K562 (cell line): ENCODE measurements around the gene ATP12A. TPM values are rescaled to one million over a fixed set of nuclear protein-coding genes. Genes with fewer than 3 reads are reported as not detected.

Source experiments
- ATAC-seq: fragments of 200-7000 bp; cut with Tn5 transposase; 3 replicates; pipeline ENCODE4 v1.9.1; 2020; ENCODE audit warnings: moderate library complexity
- BruUV-seq: library from RNA; stranded (reverse); fragments of 400-500 nt; replicated peaks from 2 replicates; lab custom pipeline; 2021; lab: Mats Ljungman, UMichigan
- CTCF ChIA-PET: fragments of 300-600 bp; formaldehyde crosslinking; extraction: SDS; loops from one replicate; lab custom pipeline; 2021; ENCODE audit warnings: low intra/inter-chr PET ratio; lab: Yijun Ruan, JAX
- POLR2A ChIA-PET: fragments of 300-600, 350-650 bp; sonication (Branson Sonifier 250); formaldehyde crosslinking; extraction: SDS; loops from one replicate; lab custom pipeline; 2021; ENCODE audit warnings: antibody characterized with exemption, inconsistent platforms; lab: Yijun Ruan, JAX
- DNase-seq, 4 experiments: peaks; one replicate each; pipeline versions ENCODE4 v3.0.0 to v3.0.0-alpha.2; 2011 to 2018; ENCODE audit warnings: low spot score in 3 of 4, mixed read lengths in 3 of 4; ENCODE audit errors: extremely low read depth in 1 of 4
- FAIRE-seq: peaks from 2 replicates; lab custom pipeline; 2011; peaks lifted over from hg19 to GRCh38; lab: Jason Lieb, UNC
- H2AFZ ChIP-seq: 2 replicates; pipeline ENCODE4 v1.6.0; 2011; ENCODE audit warnings: low read depth, low read length, control low read depth, inconsistent platforms
- H3K27ac ChIP-seq: fragments of 200-600 bp; 3 replicates; pipeline ENCODE4 v1.8.0; 2011; ENCODE audit warnings: low read depth, mild to moderate bottlenecking, control low read depth, inconsistent platforms, low read length, moderate library complexity, mixed read lengths; ENCODE audit errors: extremely low read depth
- H3K27me3 ChIP-seq, 2 experiments: fragments of 300-600 bp in 1 of 2; 2 replicates in 1 of 2; 3 replicates in 1 of 2; pipeline versions ENCODE4 v1.6.0 to v1.8.0; 2011; ENCODE audit warnings: inconsistent platforms in 2 of 2, low read length in 2 of 2, mild to moderate bottlenecking in 1 of 2, mixed read lengths in 1 of 2, moderate library complexity in 1 of 2; ENCODE audit not compliant: control insufficient read depth in 2 of 2, insufficient read depth in 2 of 2
- H3K36me3 ChIP-seq: fragments of 300-600 bp; 3 replicates; pipeline ENCODE4 v1.8.0; 2011; ENCODE audit warnings: mild to moderate bottlenecking, low read length, inconsistent platforms; ENCODE audit not compliant: control insufficient read depth, insufficient read depth
- H3K4me1 ChIP-seq, 2 experiments: fragments of 200-600 bp in 1 of 2; replicated peaks in 1 of 2; 2 replicates in 1 of 2; 3 replicates in 1 of 2; pipeline versions ENCODE4 v1.5.1 to v1.8.0; 2011; ENCODE audit warnings: inconsistent platforms in 2 of 2, low read length in 2 of 2, mild to moderate bottlenecking in 1 of 2, mixed read lengths in 1 of 2, moderate library complexity in 1 of 2; ENCODE audit not compliant: control insufficient read depth in 2 of 2, insufficient read depth in 2 of 2
- H3K4me2 ChIP-seq: 2 replicates; pipeline ENCODE4 v1.6.1; 2011; ENCODE audit warnings: low read length, control low read depth, inconsistent platforms, mixed read lengths; ENCODE audit not compliant: insufficient read depth
- H3K4me3 ChIP-seq: fragments of 200-600 bp; sonication (generic), shearing (Covaris generic); 2 replicates; pipeline ENCODE4 v1.5.1; 2016; ENCODE audit warnings: control low read depth, inconsistent platforms
- H3K79me2 ChIP-seq: fragments of 200-600 bp; 3 replicates; pipeline ENCODE4 v1.8.0; 2011; ENCODE audit warnings: low read length, inconsistent platforms; ENCODE audit not compliant: control insufficient read depth, insufficient read depth
- H3K9ac ChIP-seq, 2 experiments: 2 replicates each; pipeline versions ENCODE4 v1.6.0 to v1.6.1; 2011; ENCODE audit warnings: low read depth in 2 of 2, low read length in 2 of 2, control low read depth in 1 of 2, inconsistent platforms in 1 of 2, mild to moderate bottlenecking in 1 of 2, mixed read lengths in 1 of 2; ENCODE audit not compliant: insufficient read depth in 1 of 2
- H3K9me1 ChIP-seq: one replicate; pipeline ENCODE4 v1.6.0; 2011; ENCODE audit warnings: inconsistent platforms, mild to moderate bottlenecking, low read length, moderate library complexity; ENCODE audit not compliant: control insufficient read depth, insufficient read depth
- H3K9me3 ChIP-seq: replicated peaks from 2 replicates; pipeline ENCODE4 v1.5.1; 2011; ENCODE audit warnings: low read depth, low read length, inconsistent platforms; ENCODE audit not compliant: control insufficient read depth, insufficient read depth
- H4K20me1 ChIP-seq: replicated peaks from 2 replicates; pipeline ENCODE4 v1.6.1; 2011; ENCODE audit warnings: low read length, inconsistent platforms, mixed read lengths; ENCODE audit not compliant: control insufficient read depth, insufficient read depth
- BRD4 ChIP-seq: fragments of 200-600 bp; sonication (generic); IDR thresholded peaks from 2 replicates; pipeline ENCODE4 v1.6.1; 2017; ENCODE audit warnings: inconsistent platforms
- CTCFL ChIP-seq: IDR thresholded peaks from 2 replicates; pipeline ENCODE4 v1.6.1; 2011; ENCODE audit warnings: borderline replicate concordance, low read depth, mild to moderate bottlenecking, moderate library complexity, low read length; ENCODE audit not compliant: insufficient read depth, poor library complexity, severe bottlenecking
- ELK1 ChIP-seq: sonication (generic); formaldehyde crosslinking; IDR thresholded peaks from 2 replicates; pipeline ENCODE4 v1.8.1; 2022; ENCODE audit warnings: missing genetic modification reagents
- FOXA1 ChIP-seq: fragments of 450-650 bp; IDR thresholded peaks from 2 replicates; pipeline ENCODE4 v1.6.1; 2016; ENCODE audit warnings: mild to moderate bottlenecking, borderline replicate concordance
- PCBP2 ChIP-seq: fragments of 200-400 bp; formaldehyde crosslinking; IDR thresholded peaks from 2 replicates; pipeline ENCODE4 v1.6.1; 2018; ENCODE audit warnings: low read length, low read depth, mild to moderate bottlenecking, moderate library complexity; ENCODE audit not compliant: poor library complexity, severe bottlenecking
- POLR3G ChIP-seq: IDR thresholded peaks from 2 replicates; pipeline ENCODE4 v1.6.1; 2011; ENCODE audit not compliant: insufficient read length, insufficient replicate concordance; ENCODE audit errors: extremely low read depth
- SUPT5H ChIP-seq: fragments of 450-650 bp; IDR thresholded peaks from 2 replicates; pipeline ENCODE4 v1.6.1; 2016
- ZBTB1 ChIP-seq: sonication (generic); formaldehyde crosslinking; IDR thresholded peaks from 2 replicates; pipeline ENCODE4 v1.8.1; 2023; ENCODE audit warnings: missing genetic modification reagents, low read depth, mild to moderate bottlenecking, borderline replicate concordance
- ZNF77 ChIP-seq: fragments of 250-450 bp; sonication (Bioruptor Pico); IDR thresholded peaks from 2 replicates; pipeline ENCODE4 v1.5.0; 2020
- WGBS: fragments of 100-300 bp; shearing (Covaris generic); methylation state at CpG from one replicate; pipeline ENCODE4 v1.1.6; 2016; ENCODE audit warnings: low coverage, mixed read lengths; ENCODE audit not compliant: insufficient coverage; ENCODE audit errors: missing lambda C conversion rate; 5-methylcytosine and 5-hydroxymethylcytosine counted together
- in situ Hi-C: fragments of 300-500 bp; cut with MboI; formaldehyde crosslinking; loops from 4 replicates; pipeline ENCODE4 v1.15.0; 2018; ENCODE audit warnings: inconsistent platforms, mixed read lengths
- intact Hi-C: fragments of 100-400 bp; cut with micrococcal nuclease; formaldehyde crosslinking; loops from 2 replicates; pipeline ENCODE4 v1.14.2; 2022
- polyA plus RNA-seq, 8 experiments: library from polyadenylated mRNA; depleted of rRNA in 4 of 8; stranded (reverse) in 5 of 8; unstranded in 3 of 8; fragments of >200 nt; fragmentation: Nextera tagmentation in 2 of 8; fragmentation: Illumina TruSeq in 1 of 8; extraction: Ambion mirVana in 2 of 8; extraction: Trizol in 1 of 8; gene quantifications; 2 replicates each; pipeline versions ENCODE4 v1.2.1 to v1.2.3, GENCODE V29; 2011 to 2014; ENCODE audit warnings: inconsistent platforms in 1 of 8, missing spikeins in 1 of 8
- total RNA-seq, 7 experiments: library from RNA; depleted of rRNA in 6 of 7; stranded (reverse); fragments of >200 nt in 6 of 7; fragmentation: Illumina TruSeq in 2 of 7; extraction: Trizol in 2 of 7; gene quantifications; 2 replicates each; pipeline versions ENCODE4 v1.2.1 to v1.2.3, GENCODE V29; 2011 to 2021; ENCODE audit warnings: low replicate concordance in 1 of 7
- TF ChIP-seq, protein P1 (sequence below): fragments of 450-650 bp; formaldehyde crosslinking; IDR thresholded peaks from 2 replicates; pipeline ENCODE4 v1.4.0; 2020; ENCODE audit warnings: mild to moderate bottlenecking, mixed read lengths

Gene ATP12A
- total and polyA plus RNA-seq, 9 of the 15 experiments (the other 6 are each of a cell fraction or from before 2014, with no cell fraction given): not detected

DNA sequence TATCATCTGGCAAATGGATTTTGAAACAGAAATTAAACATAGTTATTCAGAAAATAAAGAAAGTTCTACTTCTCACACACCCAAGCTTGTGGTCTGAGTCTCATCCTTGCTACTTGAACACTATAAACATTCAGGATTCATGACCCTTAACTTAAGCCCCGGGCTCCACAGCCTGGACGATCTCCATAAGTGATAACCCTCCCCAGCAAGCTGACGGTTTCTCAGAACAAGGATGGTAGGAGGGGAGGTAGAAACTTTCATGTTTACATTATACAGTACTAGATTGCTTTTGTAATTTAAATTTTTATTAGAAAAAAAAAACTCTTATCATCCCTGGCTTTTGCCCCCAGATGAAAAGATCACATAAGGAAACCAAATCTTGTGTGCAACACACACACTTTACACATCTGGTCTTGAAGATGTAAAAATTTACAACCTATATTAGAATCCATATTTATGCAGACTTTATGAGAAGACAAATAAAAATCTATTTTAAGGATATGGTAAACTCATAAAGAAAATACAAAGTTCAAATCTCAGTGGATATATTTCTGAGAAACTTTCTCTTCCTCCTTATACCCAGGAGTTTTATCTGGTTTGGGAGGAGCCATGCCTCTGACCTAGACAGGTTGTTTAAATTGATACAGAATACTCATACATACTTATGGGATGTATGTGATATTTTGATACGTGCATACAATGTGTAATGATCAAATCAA is 20.0 kb upstream of the ATP12A start:
- no peaks in the 10 kb centered on the region for H3K9me1 ChIP-seq
- H2AFZ ChIP-seq: no peak overlapping the region
- intact Hi-C loops (no loop called here), in situ Hi-C loops (no loop called here)
- no TSS peak for BruUV-seq
- WGBS: 2% methylated on average over 4 of the region's 4 CpGs
- no peaks in the 10 kb centered on the region for H3K79me2 ChIP-seq
- H3K27me3 ChIP-seq: peaks cover 0 to 8% of the 10 kb centered on the region in 2 experiments; a peak in 1 of 5 replicates
- no peak for FAIRE-seq
- ChIA-PET CTCF (no interaction called here), POLR2A (no interaction called here)
- no peaks in the 10 kb centered on the region for H3K4me1 ChIP-seq
- no peak overlapping the region for H3K4me2 ChIP-seq
- no peak overlapping the region for H3K27ac ChIP-seq
- H3K9ac ChIP-seq: no peak overlapping the region
- H4K20me1 ChIP-seq: no peaks in the 10 kb centered on the region
- no peak for DNase-seq
- no peaks in the 10 kb centered on the region for H3K9me3 ChIP-seq
- TF ChIP-seq PCBP2 (no peak), POLR3G (no peak), FOXA1 (no peak)
- H3K36me3 ChIP-seq: no peaks in the 10 kb centered on the region
- H3K4me3 ChIP-seq: no peak overlapping the region
- ATAC-seq: no peak

GRCh38 chr13:24661713-24662112 is 18.5 kb upstream of the ATP12A start:
- Histone ChIP-seq H3K4me3 (no peak overlapping the region), H4K20me1 (no peaks in the 10 kb centered on the region), H3K27me3 (peaks cover 0 to 16% of the 10 kb centered on the region in 2 experiments; a peak in 2 of 5 replicates), H3K9ac (no peak overlapping the region), H3K4me1 (no peaks in the 10 kb centered on the region), H3K27ac (no peak overlapping the region), H2AFZ (no peak overlapping the region), H3K4me2 (no peak overlapping the region), H3K9me1 (no peaks in the 10 kb centered on the region), H3K9me3 (no peaks in the 10 kb centered on the region), H3K36me3 (no peaks in the 10 kb centered on the region), H3K79me2 (no peaks in the 10 kb centered on the region)
- intact Hi-C loops (no loop called here), in situ Hi-C loops (no loop called here)
- ChIA-PET CTCF (no interaction called here), POLR2A (no interaction called here)
- DNase-seq (no peak), FAIRE-seq (no peak), ATAC-seq (no peak)
- WGBS: 1% methylated on average over 5 of the region's 5 CpGs
- no TSS peak for BruUV-seq
- TF ChIP-seq ZBTB1: no peak
- no peak for TF ChIP-seq ELK1 (CRISPR knock-in tag)
- TF ChIP-seq SUPT5H: no peak
- no peak for TF ChIP-seq CTCFL
- no peak for TF ChIP-seq BRD4
- TF ChIP-seq, protein P1, sequence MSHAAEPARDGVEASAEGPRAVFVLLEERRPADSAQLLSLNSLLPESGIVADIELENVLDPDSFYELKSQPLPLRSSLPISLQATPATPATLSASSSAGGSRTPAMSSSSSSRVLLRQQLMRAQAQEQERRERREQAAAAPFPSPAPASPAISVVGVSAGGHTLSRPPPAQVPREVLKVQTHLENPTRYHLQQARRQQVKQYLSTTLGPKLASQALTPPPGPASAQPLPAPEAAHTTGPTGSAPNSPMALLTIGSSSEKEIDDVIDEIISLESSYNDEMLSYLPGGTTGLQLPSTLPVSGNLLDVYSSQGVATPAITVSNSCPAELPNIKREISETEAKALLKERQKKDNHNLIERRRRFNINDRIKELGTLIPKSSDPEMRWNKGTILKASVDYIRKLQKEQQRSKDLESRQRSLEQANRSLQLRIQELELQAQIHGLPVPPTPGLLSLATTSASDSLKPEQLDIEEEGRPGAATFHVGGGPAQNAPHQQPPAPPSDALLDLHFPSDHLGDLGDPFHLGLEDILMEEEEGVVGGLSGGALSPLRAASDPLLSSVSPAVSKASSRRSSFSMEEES (CRISPR knock-in tag): no peak
- TF ChIP-seq ZNF77 (CRISPR knock-in tag): no peak
